GM12874 (cell line): ENCODE data around the gene EBF4.

Experiments
- TF ChIP-seq, protein P1 (sequence below): IDR thresholded peaks from 2 replicates; pipeline ENCODE4 v1.5.1; 2011; ENCODE audit warnings: low read depth, mild to moderate bottlenecking, control low read depth, low read length, moderate library complexity; ENCODE audit not compliant: insufficient read depth

Gene EBF4

DNA sequence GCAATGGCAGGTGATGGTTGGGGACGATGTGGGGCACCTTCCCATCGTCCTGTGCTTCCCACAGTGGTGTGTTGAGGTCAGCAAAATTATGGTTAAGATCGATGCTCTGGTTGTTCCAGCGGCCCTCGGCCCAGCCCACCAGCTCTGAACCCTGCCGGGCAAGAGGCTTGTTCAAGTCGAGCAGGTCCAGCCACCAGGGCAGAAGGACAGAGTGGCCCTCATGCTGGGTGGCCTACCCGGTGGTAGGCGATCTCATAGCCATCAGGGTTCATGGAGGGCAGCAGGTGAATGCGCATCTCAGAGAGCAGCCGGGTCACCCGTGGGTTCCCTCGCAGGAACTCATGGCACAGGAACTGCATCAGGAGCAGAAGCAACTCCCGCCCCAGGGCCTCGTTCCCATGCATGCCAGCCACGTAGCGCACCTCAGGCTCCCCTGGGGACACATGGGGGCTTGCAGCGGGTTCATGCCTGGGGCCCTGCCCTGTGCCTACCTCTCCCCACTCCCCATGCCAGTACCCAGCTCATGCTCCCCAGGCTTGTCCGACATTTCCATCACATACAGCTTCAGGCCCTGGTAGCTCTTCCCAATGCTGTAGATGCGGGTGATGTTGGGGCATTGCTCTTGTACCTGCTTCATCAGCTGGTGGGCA, 103.6 kb downstream of the EBF4 start:
- TF ChIP-seq, protein P1, sequence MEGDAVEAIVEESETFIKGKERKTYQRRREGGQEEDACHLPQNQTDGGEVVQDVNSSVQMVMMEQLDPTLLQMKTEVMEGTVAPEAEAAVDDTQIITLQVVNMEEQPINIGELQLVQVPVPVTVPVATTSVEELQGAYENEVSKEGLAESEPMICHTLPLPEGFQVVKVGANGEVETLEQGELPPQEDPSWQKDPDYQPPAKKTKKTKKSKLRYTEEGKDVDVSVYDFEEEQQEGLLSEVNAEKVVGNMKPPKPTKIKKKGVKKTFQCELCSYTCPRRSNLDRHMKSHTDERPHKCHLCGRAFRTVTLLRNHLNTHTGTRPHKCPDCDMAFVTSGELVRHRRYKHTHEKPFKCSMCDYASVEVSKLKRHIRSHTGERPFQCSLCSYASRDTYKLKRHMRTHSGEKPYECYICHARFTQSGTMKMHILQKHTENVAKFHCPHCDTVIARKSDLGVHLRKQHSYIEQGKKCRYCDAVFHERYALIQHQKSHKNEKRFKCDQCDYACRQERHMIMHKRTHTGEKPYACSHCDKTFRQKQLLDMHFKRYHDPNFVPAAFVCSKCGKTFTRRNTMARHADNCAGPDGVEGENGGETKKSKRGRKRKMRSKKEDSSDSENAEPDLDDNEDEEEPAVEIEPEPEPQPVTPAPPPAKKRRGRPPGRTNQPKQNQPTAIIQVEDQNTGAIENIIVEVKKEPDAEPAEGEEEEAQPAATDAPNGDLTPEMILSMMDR: no peak

DNA sequence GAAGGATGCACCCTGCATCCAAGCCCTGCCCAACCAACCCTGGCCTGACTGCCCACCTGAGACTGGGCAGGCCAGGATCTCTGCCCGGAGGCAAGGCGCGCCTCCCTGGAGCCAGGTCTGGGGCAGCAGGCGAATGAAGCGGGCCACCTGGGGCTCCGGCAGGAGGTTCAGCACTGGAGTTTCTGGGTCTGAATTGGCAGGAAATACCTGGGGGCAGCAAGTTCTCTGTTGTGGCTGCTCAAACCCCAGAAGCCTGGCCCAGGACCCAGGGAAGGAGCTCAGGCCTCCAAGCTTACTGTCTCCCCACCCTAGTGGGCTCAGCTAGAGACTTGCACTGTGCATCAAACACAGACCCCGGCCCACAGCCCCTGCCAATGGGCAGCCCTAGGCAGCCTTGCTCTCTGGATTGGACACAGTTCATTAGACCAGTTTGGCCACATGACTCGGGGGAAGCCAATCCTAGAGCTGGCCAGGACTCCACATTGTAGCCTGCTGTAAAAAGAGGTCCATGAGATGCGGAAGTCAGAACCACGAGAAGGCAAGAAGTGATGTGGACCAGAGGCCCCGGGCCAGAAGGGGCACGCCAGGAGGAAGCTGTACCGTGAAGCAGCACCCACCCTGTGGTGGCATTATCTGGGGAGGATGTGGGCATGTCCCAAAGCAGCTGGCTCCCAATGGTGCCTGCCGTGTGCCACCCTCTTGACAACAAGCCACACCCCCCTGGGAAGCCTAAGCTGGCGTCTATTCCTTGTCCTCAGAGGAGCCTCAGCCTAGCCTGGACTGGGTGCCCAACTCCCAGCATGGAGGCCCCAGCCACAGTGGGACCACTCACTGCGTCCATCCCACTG, 104.8 kb downstream of the EBF4 start:
- TF ChIP-seq, protein P1: no peak

DNA sequence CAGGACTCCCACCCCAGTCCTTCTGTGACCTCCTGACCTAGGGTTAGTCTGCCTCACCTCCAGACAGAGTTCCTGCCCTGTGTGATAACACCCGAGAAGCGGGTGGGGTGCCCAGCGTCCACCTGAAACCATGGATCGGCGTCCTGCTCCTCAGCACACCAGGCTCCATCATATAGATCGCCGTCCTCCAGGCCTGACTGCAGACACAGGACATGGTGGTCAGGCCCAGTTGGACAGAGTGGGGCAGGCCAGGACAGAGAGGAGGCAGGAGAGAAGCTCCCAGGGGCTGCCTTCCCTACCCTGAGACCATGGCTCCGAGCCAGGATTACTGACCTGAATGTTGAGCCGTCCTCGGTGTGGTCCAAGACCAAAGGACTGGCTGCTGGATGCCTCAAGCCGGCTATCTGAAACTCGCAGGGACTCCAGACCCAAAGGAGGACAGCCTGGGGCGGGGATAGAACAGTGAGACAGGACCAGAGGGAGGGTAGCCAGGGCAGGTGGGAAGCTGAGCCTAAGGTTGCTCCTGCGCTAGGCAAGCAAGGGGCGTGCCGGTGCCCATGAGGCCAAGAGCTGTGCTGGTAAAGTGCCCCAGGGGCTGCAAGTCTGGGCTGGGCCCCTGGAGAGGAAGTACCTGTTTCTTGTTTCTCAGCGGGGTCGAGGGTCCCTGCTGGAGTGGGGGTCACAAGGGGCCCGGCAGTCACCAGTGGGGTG, 105.7 kb downstream of the EBF4 start:
- TF ChIP-seq, protein P1: no peak

DNA sequence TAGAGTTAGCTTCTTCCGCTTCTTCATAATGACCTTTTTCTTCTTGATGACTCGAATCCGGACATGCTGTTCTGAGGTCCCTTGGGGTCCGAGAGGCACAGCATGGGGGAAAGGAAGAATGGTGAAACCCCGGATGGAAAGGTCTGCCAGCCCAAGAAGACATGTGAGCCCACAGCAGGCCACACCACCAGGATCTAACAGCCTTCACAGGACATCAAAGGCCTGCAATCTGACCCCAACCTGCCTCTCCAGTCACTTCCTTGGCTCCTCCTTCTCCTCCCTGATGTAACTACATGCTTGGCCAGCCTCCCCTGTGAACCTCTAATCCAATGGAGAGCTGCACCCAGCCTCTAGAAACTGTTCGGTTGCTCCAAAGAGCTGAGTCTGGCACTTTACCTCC, 106.2 kb downstream of the EBF4 start:
- TF ChIP-seq, protein P1: no peak

DNA sequence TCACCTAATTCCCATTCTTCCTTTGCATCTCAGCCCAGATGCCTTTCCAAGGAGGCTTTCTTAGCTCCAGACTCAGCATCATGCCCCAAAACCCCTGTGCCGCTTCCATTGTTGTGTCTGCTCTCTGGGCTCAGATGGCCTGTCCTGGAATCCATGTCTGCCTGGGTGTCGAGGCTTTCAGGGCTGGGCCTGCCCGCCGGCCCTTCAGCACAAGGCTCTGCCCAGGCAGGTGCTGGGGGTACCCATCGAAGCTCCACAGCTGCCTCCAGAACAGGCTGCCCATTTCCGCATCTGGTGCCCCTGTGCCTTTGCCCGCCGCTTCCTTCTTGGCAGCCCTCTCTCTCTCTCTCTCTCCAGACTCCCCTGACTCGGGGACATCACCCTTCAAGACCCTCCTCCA, 106.7 kb downstream of the EBF4 start:
- TF ChIP-seq, protein P1: no peak

DNA sequence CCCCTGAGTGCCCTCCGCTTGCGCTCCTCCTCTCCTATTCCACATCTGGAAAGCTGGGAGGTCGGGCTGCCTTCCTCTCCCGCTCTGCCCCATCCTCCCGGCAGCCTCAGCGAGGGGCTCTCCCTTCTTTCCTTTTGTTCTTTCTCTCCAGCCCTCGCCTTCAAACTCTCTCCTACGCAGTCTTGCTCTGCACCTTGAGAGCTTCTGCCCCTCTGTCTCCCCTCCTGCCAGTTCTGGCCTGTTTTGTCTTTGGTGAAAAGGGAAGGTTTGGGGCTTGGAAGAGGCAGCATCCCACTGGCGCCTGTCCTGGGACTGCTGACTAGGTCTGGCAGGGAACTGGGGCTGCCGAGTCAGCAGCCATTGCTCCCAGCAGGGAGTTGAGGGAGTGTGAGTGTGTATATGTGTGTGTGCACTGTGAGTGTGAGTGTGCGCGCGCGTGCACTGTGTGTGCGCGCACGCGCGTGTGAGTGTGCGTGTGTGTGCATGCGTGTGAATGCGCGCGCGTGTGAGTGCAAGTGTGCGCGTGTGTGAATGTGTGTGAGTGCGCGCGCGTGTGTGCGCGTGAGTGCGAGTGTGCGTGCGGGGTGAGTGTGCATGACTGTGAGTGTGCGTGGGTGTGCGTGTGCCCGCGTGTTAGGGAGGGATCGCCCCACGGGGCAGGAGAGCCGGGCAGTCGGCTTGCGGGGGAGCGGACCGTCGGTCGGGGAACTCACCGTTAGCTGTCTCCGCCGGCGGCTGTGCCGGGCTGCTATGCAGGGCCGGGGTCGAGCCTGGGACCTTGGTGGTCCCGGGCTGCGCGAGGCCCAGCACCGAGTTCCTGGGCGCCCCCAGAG, 107.3 kb downstream of the EBF4 start:
- TF ChIP-seq, protein P1: no peak
